Measurements from ENCODE around the gene UCK1.

UCK1 gene

DNA sequence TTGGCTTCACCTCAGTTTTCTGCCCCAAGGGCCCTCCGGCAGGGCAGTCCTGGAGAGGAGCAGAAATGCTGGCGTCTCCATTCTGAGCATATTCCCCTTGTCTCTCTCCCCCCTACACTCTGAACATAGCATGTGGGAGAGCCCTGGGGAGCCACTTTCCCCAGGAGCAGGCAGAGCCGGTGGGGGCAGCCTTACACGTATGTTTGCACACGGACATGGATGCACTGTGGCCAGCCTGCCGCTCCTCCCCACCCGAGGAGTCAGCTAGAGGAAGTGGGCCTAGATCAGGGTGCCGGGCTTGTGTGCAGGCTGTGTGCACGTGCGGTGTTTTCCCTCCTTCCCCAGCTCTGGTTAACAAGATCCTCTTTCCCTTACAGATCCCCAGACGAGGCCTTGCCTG, 53.7 kb downstream of the UCK1 start:
- in situ Hi-C loops (cut with MboI; ENCODE audit: low sequenced_read_pairs, unreplicated experiment) = no loop called here

DNA sequence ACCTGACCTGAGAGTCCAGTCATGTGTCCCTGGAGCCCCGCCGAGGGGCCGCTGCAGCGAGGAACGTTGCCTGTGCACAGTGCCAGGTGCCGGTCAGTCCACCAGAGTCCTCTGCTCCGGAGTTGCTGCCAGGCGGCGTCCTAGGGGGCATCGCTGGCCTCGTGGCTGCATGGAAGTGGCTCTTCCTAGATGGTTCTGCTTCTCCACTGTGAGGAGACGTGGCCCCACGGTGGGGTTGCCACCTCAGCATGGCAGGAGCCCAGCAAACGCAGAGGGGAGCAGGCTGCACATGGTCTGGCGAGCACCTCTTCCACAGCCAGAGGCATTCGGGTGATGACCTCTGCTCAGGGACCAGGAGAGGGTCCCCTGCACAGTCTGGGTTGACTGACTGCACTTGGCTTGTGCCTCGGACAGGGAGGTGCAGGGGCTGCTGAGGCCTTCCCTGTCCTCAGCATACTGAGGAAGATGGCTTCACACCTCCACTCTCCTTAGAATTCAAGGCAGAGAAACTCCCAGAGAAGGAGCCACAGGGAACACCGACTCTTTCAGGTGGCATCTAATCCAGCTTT, 54.2 kb downstream of the UCK1 start:
- TF ChIP-seq, protein P1, sequence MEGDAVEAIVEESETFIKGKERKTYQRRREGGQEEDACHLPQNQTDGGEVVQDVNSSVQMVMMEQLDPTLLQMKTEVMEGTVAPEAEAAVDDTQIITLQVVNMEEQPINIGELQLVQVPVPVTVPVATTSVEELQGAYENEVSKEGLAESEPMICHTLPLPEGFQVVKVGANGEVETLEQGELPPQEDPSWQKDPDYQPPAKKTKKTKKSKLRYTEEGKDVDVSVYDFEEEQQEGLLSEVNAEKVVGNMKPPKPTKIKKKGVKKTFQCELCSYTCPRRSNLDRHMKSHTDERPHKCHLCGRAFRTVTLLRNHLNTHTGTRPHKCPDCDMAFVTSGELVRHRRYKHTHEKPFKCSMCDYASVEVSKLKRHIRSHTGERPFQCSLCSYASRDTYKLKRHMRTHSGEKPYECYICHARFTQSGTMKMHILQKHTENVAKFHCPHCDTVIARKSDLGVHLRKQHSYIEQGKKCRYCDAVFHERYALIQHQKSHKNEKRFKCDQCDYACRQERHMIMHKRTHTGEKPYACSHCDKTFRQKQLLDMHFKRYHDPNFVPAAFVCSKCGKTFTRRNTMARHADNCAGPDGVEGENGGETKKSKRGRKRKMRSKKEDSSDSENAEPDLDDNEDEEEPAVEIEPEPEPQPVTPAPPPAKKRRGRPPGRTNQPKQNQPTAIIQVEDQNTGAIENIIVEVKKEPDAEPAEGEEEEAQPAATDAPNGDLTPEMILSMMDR (IDR thresholded peaks at IDR 0.05; ENCODE audit: borderline replicate concordance, control extremely low read depth, extremely low read depth, insufficient read depth, missing control alignments) = no peak
- DNase-seq (ENCODE audit: low spot score) = no peak
- in situ Hi-C loops (cut with MboI; ENCODE audit: low sequenced_read_pairs, unreplicated experiment) = no loop called here

More for the DNA sequence above, 53.7 kb downstream of the UCK1 start:
- DNase-seq (ENCODE audit: low spot score) = no peak
- TF ChIP-seq, protein P1 (IDR thresholded peaks at IDR 0.05; ENCODE audit: borderline replicate concordance, control extremely low read depth, extremely low read depth, insufficient read depth, missing control alignments) = no peak

DNA sequence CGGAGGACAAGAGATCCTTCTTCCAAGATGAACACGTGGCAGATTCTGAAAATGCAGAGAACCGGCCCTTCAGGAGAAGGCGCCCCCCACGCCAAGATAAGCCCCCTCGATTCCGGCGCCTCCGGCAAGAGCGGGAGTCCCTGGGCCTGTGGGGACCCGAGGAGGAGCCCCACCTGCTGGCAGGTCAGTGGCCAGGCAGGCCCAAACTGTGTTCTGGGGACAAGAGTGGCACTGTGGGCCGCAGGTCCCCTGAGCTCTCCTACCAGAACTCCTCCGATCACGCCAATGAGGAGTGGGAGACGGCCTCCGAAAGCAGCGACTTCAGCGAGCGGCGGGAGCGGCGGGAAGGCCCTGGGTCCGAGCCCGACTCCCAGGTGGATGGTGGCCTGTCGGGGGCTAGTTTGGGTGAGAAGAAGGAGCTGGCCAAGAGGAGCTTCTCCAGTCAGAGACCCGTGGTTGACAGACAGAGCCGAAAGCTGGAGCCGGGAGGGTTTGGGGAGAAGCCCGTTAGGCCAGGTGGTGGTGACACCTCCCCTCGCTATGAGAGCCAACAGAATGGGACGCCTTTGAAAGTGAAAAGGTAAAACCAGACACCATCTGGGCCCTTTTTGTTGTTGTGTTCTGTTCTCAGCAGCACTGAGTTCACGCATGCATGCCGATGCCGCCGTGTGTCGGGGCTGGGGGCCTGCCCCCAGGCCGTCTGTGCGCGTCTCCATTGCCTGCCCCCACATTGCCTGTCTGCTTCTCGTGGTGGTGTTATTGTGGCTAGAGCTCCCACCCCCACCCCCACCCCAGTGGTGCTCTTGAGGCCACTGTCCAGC, 54.9 kb downstream of the UCK1 start:
- DNase-seq (ENCODE audit: low spot score) = no peak
- in situ Hi-C loops (cut with MboI; ENCODE audit: low sequenced_read_pairs, unreplicated experiment) = no loop called here
- TF ChIP-seq, protein P1 (IDR thresholded peaks at IDR 0.05; ENCODE audit: borderline replicate concordance, control extremely low read depth, extremely low read depth, insufficient read depth, missing control alignments) = no peak

DNA sequence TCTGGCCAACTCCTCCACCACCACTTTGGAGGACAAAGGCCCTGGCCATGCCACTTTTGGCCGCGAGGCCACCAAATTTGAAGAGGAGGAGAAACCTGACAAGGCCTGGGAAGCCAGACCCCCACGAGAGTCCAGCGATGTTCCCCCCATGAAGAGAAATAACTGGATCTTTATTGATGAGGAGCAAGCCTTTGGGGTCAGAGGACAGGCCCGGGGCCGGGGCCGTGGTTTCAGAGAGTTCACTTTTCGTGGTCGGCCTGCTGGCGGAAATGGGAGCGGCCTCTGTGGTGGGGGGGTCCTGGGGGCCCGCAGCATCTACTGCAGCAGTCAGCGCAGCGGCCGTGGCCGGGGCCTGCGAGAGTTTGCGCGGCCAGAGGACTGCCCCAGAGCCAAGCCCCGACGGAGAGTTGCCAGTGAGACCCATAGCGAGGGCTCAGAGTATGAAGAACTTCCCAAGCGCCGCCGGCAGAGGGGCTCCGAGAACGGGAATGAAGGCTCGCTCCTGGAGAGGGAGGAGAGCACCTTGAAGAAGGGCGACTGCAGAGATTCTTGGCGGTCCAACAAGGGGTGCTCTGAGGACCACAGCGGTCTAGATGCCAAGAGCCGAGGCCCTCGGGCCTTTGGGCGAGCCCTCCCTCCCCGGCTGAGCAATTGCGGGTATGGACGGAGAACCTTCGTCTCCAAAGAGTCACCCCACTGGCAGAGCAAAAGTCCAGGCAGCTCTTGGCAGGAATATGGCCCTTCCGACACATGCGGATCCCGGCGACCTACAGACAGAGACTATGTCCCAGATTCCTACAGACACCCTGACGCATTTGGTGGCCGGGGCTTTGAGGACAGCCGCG, 55.7 kb downstream of the UCK1 start:
- in situ Hi-C loops (cut with MboI; ENCODE audit: low sequenced_read_pairs, unreplicated experiment) = no loop called here

DNA sequence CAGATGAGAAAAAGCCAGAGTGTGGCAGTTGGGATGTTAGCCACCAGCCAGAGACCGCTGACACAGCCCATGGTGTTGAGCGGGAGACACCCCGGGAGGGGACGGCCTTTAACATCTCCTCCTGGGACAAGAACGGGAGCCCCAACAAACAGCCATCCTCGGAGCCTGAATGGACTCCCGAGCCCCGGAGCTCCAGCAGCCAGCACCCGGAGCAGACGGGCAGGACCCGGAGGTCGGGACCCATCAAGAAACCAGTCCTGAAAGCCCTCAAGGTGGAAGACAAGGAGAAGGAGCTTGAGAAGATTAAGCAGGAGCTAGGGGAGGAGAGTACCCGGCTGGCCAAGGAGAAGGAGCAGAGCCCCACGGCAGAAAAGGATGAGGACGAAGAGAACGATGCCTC, 56.4 kb downstream of the UCK1 start:
- TF ChIP-seq, protein P1 (IDR thresholded peaks at IDR 0.05; ENCODE audit: borderline replicate concordance, control extremely low read depth, extremely low read depth, insufficient read depth, missing control alignments) = no peak
- no peak for DNase-seq (ENCODE audit: low spot score)
- in situ Hi-C loops (cut with MboI; ENCODE audit: low sequenced_read_pairs, unreplicated experiment) = no loop called here

More for the DNA sequence above, 55.7 kb downstream of the UCK1 start:
- TF ChIP-seq, protein P1 (IDR thresholded peaks at IDR 0.05; ENCODE audit: borderline replicate concordance, control extremely low read depth, extremely low read depth, insufficient read depth, missing control alignments) = no peak
- no peak for DNase-seq (ENCODE audit: low spot score)

DNA sequence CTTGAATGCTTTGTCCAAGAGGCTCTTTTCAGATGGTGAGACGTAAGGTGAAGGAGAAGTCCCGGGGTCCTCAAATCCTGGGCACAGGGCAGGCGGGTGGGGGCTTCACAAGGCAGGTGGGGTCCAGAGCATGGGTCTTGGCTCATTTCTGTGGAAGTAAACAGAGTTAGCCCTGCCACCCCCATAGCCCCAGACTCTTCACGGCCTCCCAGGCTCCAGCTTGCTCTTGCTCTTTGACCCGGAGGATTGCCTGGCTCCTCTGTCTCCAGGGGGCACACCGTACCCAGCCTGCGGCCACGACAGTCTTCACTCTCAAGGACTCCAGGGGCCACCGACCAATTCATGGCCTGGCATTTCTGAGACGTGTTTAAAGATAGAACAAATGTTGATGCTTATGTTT, 57.2 kb downstream of the UCK1 start:
- DNase-seq (ENCODE audit: low spot score) = no peak
- TF ChIP-seq, protein P1 (IDR thresholded peaks at IDR 0.05; ENCODE audit: borderline replicate concordance, control extremely low read depth, extremely low read depth, insufficient read depth, missing control alignments) = no peak
- in situ Hi-C loops (cut with MboI; ENCODE audit: low sequenced_read_pairs, unreplicated experiment) = no loop called here
